ENCODE data around the gene TSPAN9.

The TSPAN9 gene

GRCh38 chr12:3138941-3139511, 61.8 kb downstream of the TSPAN9 start:
- DNase-seq (ENCODE audit: extremely low read depth, low read depth), result no peak
- TF ChIP-seq CTCF (IDR thresholded peaks at IDR 0.05; ENCODE audit: low read depth, low read length), result no peak

GRCh38 chr12:3139760-3140159, 62.6 kb downstream of the TSPAN9 start:
- DNase-seq (ENCODE audit: extremely low read depth, low read depth), result no peak
- no peak for TF ChIP-seq CTCF (IDR thresholded peaks at IDR 0.05; ENCODE audit: low read depth, low read length)

- DNase-seq (ENCODE audit: extremely low read depth, low read depth), result no peak
- no peak for TF ChIP-seq CTCF (IDR thresholded peaks at IDR 0.05; ENCODE audit: low read depth, low read length)
Observed at GRCh38 chr12:3140284-3140683, 63.1 kb downstream of the TSPAN9 start.

- DNase-seq (ENCODE audit: extremely low read depth, low read depth), result no peak
- TF ChIP-seq CTCF (IDR thresholded peaks at IDR 0.05; ENCODE audit: low read depth, low read length), result no peak
Observed at GRCh38 chr12:3141339-3142321, 64.5 kb downstream of the TSPAN9 start.

- no peak for DNase-seq (ENCODE audit: extremely low read depth, low read depth)
- no peak for TF ChIP-seq CTCF (IDR thresholded peaks at IDR 0.05; ENCODE audit: low read depth, low read length)
Observed at GRCh38 chr12:3142386-3142785, 65.2 kb downstream of the TSPAN9 start.

GRCh38 chr12:3144495-3144894, 67.3 kb downstream of the TSPAN9 start:
- DNase-seq (ENCODE audit: extremely low read depth, low read depth), result no peak
- TF ChIP-seq CTCF (IDR thresholded peaks at IDR 0.05; ENCODE audit: low read depth, low read length), result no peak

- DNase-seq (ENCODE audit: extremely low read depth, low read depth), result no peak
- no peak for TF ChIP-seq CTCF (IDR thresholded peaks at IDR 0.05; ENCODE audit: low read depth, low read length)
Observed at GRCh38 chr12:3145033-3145432, 67.9 kb downstream of the TSPAN9 start.
